ENCODE data around the gene TYW3. TPM values are rescaled to one million over a fixed set of nuclear protein-coding genes. Genes with fewer than 3 reads are reported as not detected.

Gene TYW3, protein sequence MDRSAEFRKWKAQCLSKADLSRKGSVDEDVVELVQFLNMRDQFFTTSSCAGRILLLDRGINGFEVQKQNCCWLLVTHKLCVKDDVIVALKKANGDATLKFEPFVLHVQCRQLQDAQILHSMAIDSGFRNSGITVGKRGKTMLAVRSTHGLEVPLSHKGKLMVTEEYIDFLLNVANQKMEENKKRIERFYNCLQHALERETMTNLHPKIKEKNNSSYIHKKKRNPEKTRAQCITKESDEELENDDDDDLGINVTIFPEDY
- total RNA-seq = 1 to 10 TPM; 6.7 to 9.2 (median 7.7) TPM

DNA sequence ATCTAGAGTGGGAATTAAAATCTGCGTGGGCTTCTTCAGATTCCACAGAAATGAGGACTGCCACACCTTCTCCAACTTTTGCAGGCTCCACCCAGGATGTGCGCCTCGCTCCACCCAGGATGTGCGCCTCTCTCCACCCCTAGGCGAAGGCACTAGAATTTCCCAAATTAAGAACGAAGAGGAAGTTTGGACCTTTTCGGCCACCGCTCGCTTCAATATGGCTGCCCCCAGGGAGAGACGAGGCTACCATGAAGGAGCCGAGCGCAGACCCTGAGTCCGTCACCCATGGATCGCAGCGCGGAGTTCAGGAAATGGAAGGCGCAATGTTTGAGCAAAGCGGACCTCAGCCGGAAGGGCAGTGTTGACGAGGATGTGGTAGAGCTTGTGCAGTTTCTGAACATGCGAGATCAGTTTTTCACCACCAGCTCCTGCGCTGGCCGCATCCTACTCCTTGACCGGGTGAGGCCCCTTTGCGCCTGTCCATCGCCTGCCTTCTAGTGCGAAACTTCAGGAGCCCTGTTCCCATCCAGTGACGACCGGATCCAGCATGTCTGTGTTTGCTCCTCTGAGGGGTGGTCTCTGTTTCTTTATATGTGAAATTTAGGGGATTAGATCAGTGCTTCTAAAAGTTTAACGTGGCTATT lies at the start of gene TYW3, which contains the start of gene CRYZ:
TSS of gene TYW3 (plus strand) at position 193 of the 644 bp plus-strand sequence. CDS start at position 286, 93 bp downstream.
TSS of gene CRYZ (minus strand) at position 91 of the 644 bp plus-strand sequence. CDS start 8,229 bp downstream, outside the sequence.
- intact Hi-C loops (cut with DNase I; ENCODE audit: low total_unique reads) (no loop called here), in situ Hi-C loops (cut with MboI; ENCODE audit: low sequenced_read_pairs in 4 of 4) (no loop called here)
- DNase-seq (peak; percentile 76 to 84), ATAC-seq (peak; percentile 95 to 97)
- Histone ChIP-seq H3K9me3 (no peaks in the 10 kb centered on the region), H3K27ac (peak within 1 kb of the TSS; percentile 79 to 88 (median 87)), H3K27me3 (no peaks in the 10 kb centered on the region), H3K4me1 (peaks cover 30 to 33% of the 10 kb centered on the region in 2 donors), H3K36me3 (peaks cover 0 to 16% of the 10 kb centered on the region in 2 donors), H3K4me3 (peak within 1 kb of the TSS; percentile 54 to 86 (median 83))
- TF ChIP-seq, protein P1, sequence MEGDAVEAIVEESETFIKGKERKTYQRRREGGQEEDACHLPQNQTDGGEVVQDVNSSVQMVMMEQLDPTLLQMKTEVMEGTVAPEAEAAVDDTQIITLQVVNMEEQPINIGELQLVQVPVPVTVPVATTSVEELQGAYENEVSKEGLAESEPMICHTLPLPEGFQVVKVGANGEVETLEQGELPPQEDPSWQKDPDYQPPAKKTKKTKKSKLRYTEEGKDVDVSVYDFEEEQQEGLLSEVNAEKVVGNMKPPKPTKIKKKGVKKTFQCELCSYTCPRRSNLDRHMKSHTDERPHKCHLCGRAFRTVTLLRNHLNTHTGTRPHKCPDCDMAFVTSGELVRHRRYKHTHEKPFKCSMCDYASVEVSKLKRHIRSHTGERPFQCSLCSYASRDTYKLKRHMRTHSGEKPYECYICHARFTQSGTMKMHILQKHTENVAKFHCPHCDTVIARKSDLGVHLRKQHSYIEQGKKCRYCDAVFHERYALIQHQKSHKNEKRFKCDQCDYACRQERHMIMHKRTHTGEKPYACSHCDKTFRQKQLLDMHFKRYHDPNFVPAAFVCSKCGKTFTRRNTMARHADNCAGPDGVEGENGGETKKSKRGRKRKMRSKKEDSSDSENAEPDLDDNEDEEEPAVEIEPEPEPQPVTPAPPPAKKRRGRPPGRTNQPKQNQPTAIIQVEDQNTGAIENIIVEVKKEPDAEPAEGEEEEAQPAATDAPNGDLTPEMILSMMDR (IDR thresholded peaks at IDR 0.05 in 4 of 5, conservative IDR thresholded peaks at IDR 0.05 in 1 of 5) = peak in 1 of 5 experiments; percentile 9
- peak in 1 of 2 donors; percentile 17 for TF ChIP-seq POLR2A (IDR thresholded peaks at IDR 0.05)

DNA sequence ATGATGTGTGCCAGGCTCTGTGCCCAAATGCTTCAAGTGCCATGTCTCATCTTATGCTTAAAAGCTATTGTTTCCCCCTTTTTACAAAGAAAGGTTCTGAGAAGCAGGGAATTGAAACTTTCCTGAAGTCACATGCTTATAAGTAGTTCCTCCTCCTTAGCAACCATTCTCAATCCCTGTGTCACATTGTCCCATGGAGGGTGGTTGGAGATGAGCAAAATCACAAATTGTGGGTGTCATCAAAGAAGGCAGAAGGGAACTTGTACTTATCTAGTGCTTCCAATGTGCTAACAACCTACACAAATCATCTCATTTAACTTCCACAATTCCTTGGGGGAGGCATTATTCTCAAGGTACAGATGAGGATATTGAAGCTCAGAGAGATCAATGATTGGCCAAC lies 49.3 kb upstream of the TYW3 start:
- intact Hi-C loops (cut with DNase I; ENCODE audit: low total_unique reads) = no loop called here
- in situ Hi-C loops (cut with MboI; ENCODE audit: low sequenced_read_pairs in 4 of 4) = no loop called here

DNA sequence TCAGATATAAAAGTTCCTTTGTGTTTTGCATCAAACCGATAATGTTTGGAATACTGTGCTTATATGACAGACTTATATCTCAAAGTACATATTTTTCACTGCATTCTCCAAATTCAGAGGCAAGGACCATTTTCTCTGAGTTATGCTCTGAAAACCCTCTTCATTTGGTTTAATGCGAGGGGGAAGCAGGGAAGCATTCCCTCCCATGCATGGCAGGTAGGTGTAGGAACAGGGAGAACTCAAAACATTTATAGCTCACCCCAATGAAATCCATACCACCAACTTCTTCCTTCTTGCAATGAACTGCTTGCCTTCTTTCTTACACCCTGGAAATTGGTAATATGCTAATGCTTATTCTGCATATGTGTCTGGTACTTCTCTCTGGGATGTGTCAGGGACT lies 48.7 kb upstream of the TYW3 start:
- no peak overlapping the region for H3K27ac ChIP-seq
- no peaks in the 10 kb centered on the region for H3K27me3 ChIP-seq
- H3K4me3 ChIP-seq = no peak overlapping the region
- no peaks in the 10 kb centered on the region for H3K4me1 ChIP-seq
- ATAC-seq (no peak), DNase-seq (no peak)
- no peaks in the 10 kb centered on the region for H3K9me3 ChIP-seq
- TF ChIP-seq POLR2A (IDR thresholded peaks at IDR 0.05) = no peak
- TF ChIP-seq, protein P1 (IDR thresholded peaks at IDR 0.05 in 4 of 5, conservative IDR thresholded peaks at IDR 0.05 in 1 of 5) = no peak
- intact Hi-C loops (cut with DNase I; ENCODE audit: low total_unique reads) (no loop called here), in situ Hi-C loops (cut with MboI; ENCODE audit: low sequenced_read_pairs in 4 of 4) (no loop called here)
- no peaks in the 10 kb centered on the region for H3K36me3 ChIP-seq

More for the DNA sequence above, 49.3 kb upstream of the TYW3 start:
- Histone ChIP-seq H3K27ac (no peak overlapping the region), H3K27me3 (no peaks in the 10 kb centered on the region), H3K4me1 (no peaks in the 10 kb centered on the region), H3K36me3 (no peaks in the 10 kb centered on the region), H3K9me3 (no peaks in the 10 kb centered on the region), H3K4me3 (no peak overlapping the region)
- no peak for DNase-seq
- no peak for ATAC-seq
- TF ChIP-seq, protein P1 (IDR thresholded peaks at IDR 0.05 in 4 of 5, conservative IDR thresholded peaks at IDR 0.05 in 1 of 5) = no peak
- no peak for TF ChIP-seq POLR2A (IDR thresholded peaks at IDR 0.05)

DNA sequence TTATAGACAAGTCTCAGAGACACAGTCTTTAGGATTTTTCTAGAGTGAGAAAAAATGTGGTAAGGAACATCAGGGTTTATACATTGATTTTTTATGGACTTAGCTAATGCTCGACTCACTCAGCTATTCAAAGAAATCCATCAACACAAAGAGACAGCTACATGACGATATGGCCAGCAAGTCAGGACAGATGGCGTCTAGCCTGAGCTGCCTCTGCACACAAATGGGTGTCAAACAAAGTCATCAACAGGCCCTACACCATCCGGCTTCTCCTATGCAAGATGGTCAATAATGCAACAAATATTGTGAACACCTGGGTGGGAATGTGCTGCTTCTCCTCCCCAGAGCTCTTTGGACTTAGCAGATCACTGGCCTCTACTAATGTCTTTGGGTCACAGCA lies 46.0 kb upstream of the TYW3 start:
- Histone ChIP-seq H3K9me3 (no peaks in the 10 kb centered on the region), H3K27ac (no peak overlapping the region), H3K27me3 (no peaks in the 10 kb centered on the region), H3K36me3 (no peaks in the 10 kb centered on the region), H3K4me1 (no peaks in the 10 kb centered on the region), H3K4me3 (no peak overlapping the region)
- DNase-seq (no peak), ATAC-seq (no peak)
- intact Hi-C loops (cut with DNase I; ENCODE audit: low total_unique reads) (no loop called here), in situ Hi-C loops (cut with MboI; ENCODE audit: low sequenced_read_pairs in 4 of 4) (no loop called here)
- TF ChIP-seq, protein P1 (IDR thresholded peaks at IDR 0.05 in 4 of 5, conservative IDR thresholded peaks at IDR 0.05 in 1 of 5) = no peak
- no peak for TF ChIP-seq POLR2A (IDR thresholded peaks at IDR 0.05)

Data from gastrocnemius medialis (tissue), 4 donors.